Measurements from ENCODE around the gene CAPN5. TPM values are rescaled to one million over a fixed set of nuclear protein-coding genes. Genes with fewer than 3 reads are reported as not detected.
A peak's percentile ranks its signal among the peaks of the same experiment; 100 is the strongest.

The CAPN5 gene
- total and polyA plus RNA-seq, 2 of the 13 experiments (the other 11 are each of a cell fraction or from before 2014, with no cell fraction given): 0.27 to 1.2 TPM

DNA sequence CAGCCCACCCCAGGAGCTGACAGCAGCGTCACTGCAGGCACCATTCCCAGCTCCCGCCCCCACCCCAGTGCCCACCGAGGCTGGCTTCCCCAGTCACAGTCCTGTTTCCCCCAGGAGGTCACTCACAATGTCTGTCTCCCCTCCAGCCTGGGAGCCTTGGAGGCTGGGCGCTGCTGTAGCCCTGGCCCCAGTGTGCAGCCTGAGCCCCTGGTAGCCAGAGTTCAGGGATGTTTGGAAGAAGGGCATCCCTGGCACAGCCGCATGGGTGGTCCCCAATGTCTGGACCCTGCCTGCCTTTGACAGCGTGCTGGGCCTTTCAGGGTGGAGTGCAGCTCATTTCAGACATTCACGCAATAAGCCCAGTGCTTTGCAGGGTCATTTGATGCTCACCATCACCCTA lies 4.3 kb downstream of the CAPN5 start (continued):
- TF ChIP-seq, protein P1, sequence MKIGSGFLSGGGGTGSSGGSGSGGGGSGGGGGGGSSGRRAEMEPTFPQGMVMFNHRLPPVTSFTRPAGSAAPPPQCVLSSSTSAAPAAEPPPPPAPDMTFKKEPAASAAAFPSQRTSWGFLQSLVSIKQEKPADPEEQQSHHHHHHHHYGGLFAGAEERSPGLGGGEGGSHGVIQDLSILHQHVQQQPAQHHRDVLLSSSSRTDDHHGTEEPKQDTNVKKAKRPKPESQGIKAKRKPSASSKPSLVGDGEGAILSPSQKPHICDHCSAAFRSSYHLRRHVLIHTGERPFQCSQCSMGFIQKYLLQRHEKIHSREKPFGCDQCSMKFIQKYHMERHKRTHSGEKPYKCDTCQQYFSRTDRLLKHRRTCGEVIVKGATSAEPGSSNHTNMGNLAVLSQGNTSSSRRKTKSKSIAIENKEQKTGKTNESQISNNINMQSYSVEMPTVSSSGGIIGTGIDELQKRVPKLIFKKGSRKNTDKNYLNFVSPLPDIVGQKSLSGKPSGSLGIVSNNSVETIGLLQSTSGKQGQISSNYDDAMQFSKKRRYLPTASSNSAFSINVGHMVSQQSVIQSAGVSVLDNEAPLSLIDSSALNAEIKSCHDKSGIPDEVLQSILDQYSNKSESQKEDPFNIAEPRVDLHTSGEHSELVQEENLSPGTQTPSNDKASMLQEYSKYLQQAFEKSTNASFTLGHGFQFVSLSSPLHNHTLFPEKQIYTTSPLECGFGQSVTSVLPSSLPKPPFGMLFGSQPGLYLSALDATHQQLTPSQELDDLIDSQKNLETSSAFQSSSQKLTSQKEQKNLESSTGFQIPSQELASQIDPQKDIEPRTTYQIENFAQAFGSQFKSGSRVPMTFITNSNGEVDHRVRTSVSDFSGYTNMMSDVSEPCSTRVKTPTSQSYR (CRISPR knock-in tag; IDR thresholded peaks at IDR 0.05; ENCODE audit: borderline replicate concordance): no peak

GRCh38 chr11:77071671-77072605 lies 5.2 kb downstream of the CAPN5 start:
- Histone ChIP-seq H2AFZ (ENCODE audit: low read length) (no peak overlapping the region), H3K27ac (ENCODE audit: extremely low read length, insufficient read depth, low read length) (no peak overlapping the region)
- intact Hi-C loops (cut with micrococcal nuclease; ENCODE audit: unreplicated experiment): no loop called here

More at GRCh38 chr11:77071671-77072605, 5.2 kb downstream of the CAPN5 start:
- H3K9me3 ChIP-seq (ENCODE audit: low read length): no peaks in the 10 kb centered on the region
- H3K4me3 ChIP-seq (replicated peaks in 1 of 3; ENCODE audit: insufficient read depth in 1 of 3, low read depth in 2 of 3, low read length in 3 of 3): no peak overlapping the region
- ATAC-seq (peak; percentile 16), DNase-seq (ENCODE audit: low spot score) (no peak), FAIRE-seq (no peak)
- H3K4me2 ChIP-seq (ENCODE audit: low read depth, low read length): no peak overlapping the region
- BruUV-seq (replicated peaks): no TSS peak
- peaks cover 35% of the 10 kb centered on the region for H3K4me1 ChIP-seq (ENCODE audit: insufficient read depth, low read length)
- in situ Hi-C loops (cut with HindIII; ENCODE audit: extremely low pct_ligation_motif_present, low pct_unique_long_range_greater_than_20kb): no loop called here
- H3K27me3 ChIP-seq (ENCODE audit: control insufficient read depth in 1 of 2, insufficient read depth in 2 of 2, low read length in 2 of 2): peaks cover 11 to 58% of the 10 kb centered on the region in 2 experiments
- no peak overlapping the region for H3K9ac ChIP-seq (ENCODE audit: insufficient read depth, low read depth, low read length)
- ChIA-PET POLR2A (no interaction called here), CTCF (ENCODE audit: low intra/inter-chr PET ratio, low total read pairs) (interaction anchor here (2.6 kb wide), 1 partner anchor 25 kb away, joined by 11 read pairs; no protein-coding TSS in a partner anchor)
- TF ChIP-seq, protein P2, sequence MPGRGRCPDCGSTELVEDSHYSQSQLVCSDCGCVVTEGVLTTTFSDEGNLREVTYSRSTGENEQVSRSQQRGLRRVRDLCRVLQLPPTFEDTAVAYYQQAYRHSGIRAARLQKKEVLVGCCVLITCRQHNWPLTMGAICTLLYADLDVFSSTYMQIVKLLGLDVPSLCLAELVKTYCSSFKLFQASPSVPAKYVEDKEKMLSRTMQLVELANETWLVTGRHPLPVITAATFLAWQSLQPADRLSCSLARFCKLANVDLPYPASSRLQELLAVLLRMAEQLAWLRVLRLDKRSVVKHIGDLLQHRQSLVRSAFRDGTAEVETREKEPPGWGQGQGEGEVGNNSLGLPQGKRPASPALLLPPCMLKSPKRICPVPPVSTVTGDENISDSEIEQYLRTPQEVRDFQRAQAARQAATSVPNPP (CRISPR knock-in tag; IDR thresholded peaks at IDR 0.05): no peak
- TF ChIP-seq GMEB2 (CRISPR knock-in tag; IDR thresholded peaks at IDR 0.05; ENCODE audit: low read depth) (no peak), NFIB (CRISPR knock-in tag; IDR thresholded peaks at IDR 0.05; ENCODE audit: borderline replicate concordance) (no peak)
- no peaks in the 10 kb centered on the region for H3K36me3 ChIP-seq (replicated peaks in 1 of 2; ENCODE audit: control insufficient read depth in 1 of 2, insufficient read depth in 2 of 2, low read length in 2 of 2)
- H3K79me2 ChIP-seq (ENCODE audit: insufficient read depth, low read length): no peaks in the 10 kb centered on the region
- H4K20me1 ChIP-seq (ENCODE audit: insufficient read depth, low read length): 0 out of 2 replicates have a peak, but pooled peaks cover 4% of the 10 kb centered on the region
- WGBS (ENCODE audit: low lambda C conversion rate): 26% methylated on average over 11 of the region's 15 CpGs

Data from HepG2 (cell line).